MCF 10A (cell line): ENCODE results near the gene ARFGAP1. TPM values are rescaled to one million over a fixed set of nuclear protein-coding genes. Genes with fewer than 3 reads are reported as not detected.
"Not testable (repeated sequence)": the region's sequence is repeated elsewhere in the genome, so short reads cannot be mapped to it uniquely, and the experiment has no call there.

Source experiments
- BruUV-seq: library from RNA; stranded (reverse); fragments of 400-500 nt; replicated peaks from 2 replicates; lab custom pipeline; 2021; lab: Mats Ljungman, UMichigan
- CTCF ChIA-PET: fragments of 300-600 bp; sonication (Branson Sonifier 250); formaldehyde crosslinking; extraction: SDS; loops from one replicate; lab custom pipeline; 2021; ENCODE audit warnings: antibody characterized with exemption, inconsistent platforms; lab: Yijun Ruan, JAX
- POLR2A ChIA-PET: fragments of 300-600, 350-650 bp; sonication (Branson Sonifier 250); formaldehyde crosslinking; extraction: SDS; loops from one replicate; lab custom pipeline; 2020; ENCODE audit warnings: antibody characterized with exemption, inconsistent platforms; lab: Yijun Ruan, JAX
- DNase-seq: peaks from one replicate; pipeline ENCODE4 v3.0.0-alpha.2; 2018; ENCODE audit not compliant: unreplicated experiment
- H3K27ac Mint-ChIP-seq: one replicate; pipeline ENCODE4 v1.8.0; 2022; ENCODE audit warnings: mild to moderate bottlenecking, low read depth, mixed read lengths; ENCODE audit not compliant: unreplicated experiment
- H3K27me3 Mint-ChIP-seq: one replicate; pipeline ENCODE4 v1.8.0; 2022; ENCODE audit warnings: mixed read lengths; ENCODE audit not compliant: insufficient read depth, unreplicated experiment
- H3K36me3 Mint-ChIP-seq: one replicate; pipeline ENCODE4 v1.8.0; 2022; ENCODE audit warnings: mild to moderate bottlenecking, moderate library complexity, mixed read lengths; ENCODE audit not compliant: insufficient read depth, unreplicated experiment
- H3K4me1 Mint-ChIP-seq: one replicate; pipeline ENCODE4 v1.8.0; 2022; ENCODE audit warnings: mixed read lengths; ENCODE audit not compliant: insufficient read depth, unreplicated experiment
- H3K4me3 Mint-ChIP-seq: one replicate; pipeline ENCODE4 v1.8.0; 2022; ENCODE audit warnings: mild to moderate bottlenecking, moderate library complexity, mixed read lengths; ENCODE audit not compliant: unreplicated experiment
- H3K9me3 Mint-ChIP-seq: one replicate; pipeline ENCODE4 v1.8.0; 2022; ENCODE audit warnings: mixed read lengths; ENCODE audit not compliant: unreplicated experiment
- CTCF ChIP-seq: fragments of 200-600 bp; IDR thresholded peaks from one replicate; pipeline ENCODE4 v1.8.0; 2022; ENCODE audit warnings: antibody characterized with exemption, mild to moderate bottlenecking; ENCODE audit not compliant: unreplicated experiment
- intact Hi-C: fragments of 100-400 bp; cut with micrococcal nuclease; formaldehyde crosslinking; loops from 2 replicates; pipeline ENCODE4 v1.14.1; 2022
- total RNA-seq: library from RNA; stranded (reverse); gene quantifications from 2 replicates; pipeline ENCODE4 v1.2.3, GENCODE V29; 2022

The ARFGAP1 gene
- total RNA-seq, 1 experiment from 2014 or later: 93.6 TPM

DNA sequence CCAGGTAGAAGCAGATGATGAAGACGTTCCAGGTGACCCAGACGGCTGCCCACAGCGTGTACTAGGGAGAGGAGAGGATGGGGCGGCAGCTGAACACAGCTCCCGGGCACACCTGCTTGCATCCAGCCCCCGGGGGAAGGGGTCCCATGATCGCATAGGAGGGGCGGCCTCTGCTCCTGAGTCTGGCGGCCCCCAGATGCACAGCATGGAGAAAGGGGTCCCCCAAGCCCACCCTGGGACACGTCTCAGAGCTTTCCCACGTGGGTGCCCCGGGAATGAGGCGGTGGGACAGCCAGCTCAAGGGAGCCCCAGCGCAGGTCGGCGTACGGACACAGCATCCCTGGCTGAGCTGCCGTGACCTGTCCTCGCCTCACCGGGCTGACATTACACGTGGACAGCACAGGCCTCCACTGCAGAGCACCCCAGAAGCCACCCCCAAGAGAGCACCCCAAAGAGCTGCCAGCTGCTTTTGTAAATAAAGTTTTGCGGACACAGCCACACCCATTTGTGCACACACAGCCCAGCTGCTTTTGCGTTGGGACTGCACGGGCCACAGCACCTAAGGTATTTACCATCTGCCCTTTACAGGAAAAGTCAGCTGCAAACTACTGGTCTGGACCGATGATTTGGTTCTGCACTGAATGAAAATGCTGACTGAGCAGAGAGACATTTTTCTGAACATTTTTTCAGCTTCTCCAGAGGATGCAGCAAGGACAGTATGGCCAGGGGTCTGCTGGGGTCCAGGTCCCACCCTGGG is 23.6 kb upstream of the ARFGAP1 start:
- no TSS peak for BruUV-seq
- no peak for TF ChIP-seq CTCF
- DNase-seq: no peak
- Mint-ChIP-seq H3K27ac (no peak overlapping the region), H3K4me1 (peaks cover 6% of the 10 kb centered on the region), H3K36me3 (no peaks in the 10 kb centered on the region), H3K4me3 (no peak overlapping the region), H3K9me3 (no peaks in the 10 kb centered on the region), H3K27me3 (peaks cover 33% of the 10 kb centered on the region)
- POLR2A ChIA-PET: no interaction called here
- CTCF ChIA-PET: interaction anchor here (0.6 to 5.3 kb wide), 6 partner anchors 14 to 352 kb away, joined by 3 to 46 read pairs (median 3); no protein-coding TSS in a partner anchor
- intact Hi-C loops: no loop called here

DNA sequence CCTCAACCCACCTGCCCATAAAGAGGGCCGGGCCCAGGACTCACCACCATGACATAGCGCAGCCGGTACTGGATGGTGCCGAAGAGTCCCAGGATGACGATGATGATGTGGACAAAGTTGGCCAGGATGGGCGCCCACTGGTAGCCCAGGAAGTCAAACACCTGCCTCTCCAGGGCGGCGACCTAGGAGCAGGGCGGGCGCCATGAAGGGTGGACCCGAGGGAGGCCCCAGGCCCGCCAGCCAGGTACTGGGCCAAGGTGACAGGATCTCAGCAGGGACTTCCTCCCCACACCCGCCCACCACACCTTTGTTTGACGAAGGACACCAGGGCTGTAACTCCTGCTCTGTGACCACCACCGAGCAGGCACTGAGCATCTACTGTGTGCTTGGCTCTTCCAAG is 22.7 kb upstream of the ARFGAP1 start:
- POLR2A ChIA-PET: no interaction called here
- Mint-ChIP-seq H3K4me1 (peaks cover 6% of the 10 kb centered on the region), H3K9me3 (no peaks in the 10 kb centered on the region), H3K36me3 (no peaks in the 10 kb centered on the region), H3K27me3 (peaks cover 28% of the 10 kb centered on the region), H3K27ac (no peak overlapping the region), H3K4me3 (no peak overlapping the region)
- intact Hi-C loops: no loop called here
- CTCF ChIA-PET: interaction anchor here (0.6 to 5.3 kb wide), 2 partner anchors 21 to 26 kb away, joined by 3 to 46 read pairs; no protein-coding TSS in a partner anchor
- DNase-seq: no peak
- TF ChIP-seq CTCF: no peak
- BruUV-seq: no TSS peak

- DNase-seq, H3K27ac Mint-ChIP-seq, H3K36me3 Mint-ChIP-seq, H3K4me3 Mint-ChIP-seq, H3K9me3 Mint-ChIP-seq, BruUV-seq, intact Hi-C loops: not testable (repeated sequence)
- peaks cover 17% of the 10 kb centered on the region for H3K4me1 Mint-ChIP-seq
- ChIA-PET CTCF (interaction anchor here (0.7 to 7.1 kb wide), 3 partner anchors 27 to 129 kb away, joined by 3 to 45 read pairs (median 4); no protein-coding TSS in a partner anchor), POLR2A (interaction anchor here (0.6 kb wide), 1 partner anchor 654 kb away, joined by 3 read pairs; no protein-coding TSS in a partner anchor)
- peaks cover 21% of the 10 kb centered on the region for H3K27me3 Mint-ChIP-seq
These were observed 21.3 kb upstream of the ARFGAP1 start for GRCh38 chr20:63251350-63251749.

- H3K36me3 Mint-ChIP-seq: no peaks in the 10 kb centered on the region
- BruUV-seq: no TSS peak
- ChIA-PET CTCF (interaction anchor here (0.5 to 7.1 kb wide), 4 partner anchors 11 to 573 kb away, joined by 3 to 45 read pairs (median 4); no protein-coding TSS in a partner anchor), POLR2A (no interaction called here)
- H3K9me3 Mint-ChIP-seq: peaks cover 6% of the 10 kb centered on the region
- TF ChIP-seq CTCF: no peak
- intact Hi-C loops: no loop called here
- H3K27me3 Mint-ChIP-seq: peaks cover 30% of the 10 kb centered on the region
- H3K4me1 Mint-ChIP-seq: peaks cover 26% of the 10 kb centered on the region
- no peak for DNase-seq
- H3K27ac Mint-ChIP-seq: no peak overlapping the region
- no peak overlapping the region for H3K4me3 Mint-ChIP-seq
These were observed 20.3 kb upstream of the ARFGAP1 start for GRCh38 chr20:63252284-63252711.
